Fibroblast of the aortic adventitia (primary cell): ENCODE measurements around the gene ACOXL. TPM values are rescaled to one million over a fixed set of nuclear protein-coding genes. Genes with fewer than 3 reads are reported as not detected.
A peak's percentile ranks its signal among the peaks of the same experiment; 100 is the strongest.

ENCODE experiments used
- DNase-seq: peaks from one replicate; pipeline ENCODE4 v3.0.0-alpha.2; 2010; ENCODE audit warnings: low read depth
- H3K4me3 ChIP-seq: 2 replicates; pipeline ENCODE4 v1.5.1; 2011; ENCODE audit warnings: low read depth, mild to moderate bottlenecking, control low read depth, low read length, moderate library complexity
- CTCF ChIP-seq: IDR thresholded peaks from 2 replicates; pipeline ENCODE4 v1.5.1; 2011; ENCODE audit warnings: mild to moderate bottlenecking, low read length, control low read depth, inconsistent platforms; ENCODE audit not compliant: insufficient read depth
- total RNA-seq: library from RNA; depleted of rRNA; stranded (reverse); fragments of >200 nt; gene quantifications from 2 replicates; pipeline ENCODE4 v1.2.3, GENCODE V29; 2012; ENCODE audit warnings: low replicate concordance

Gene ACOXL
- total RNA-seq, 1 donor, result not detected

- H3K4me3 ChIP-seq, result no peak overlapping the region
- TF ChIP-seq CTCF, result no peak
- DNase-seq, result no peak
Measured at GRCh38 chr2:111030945-111031344, 298.6 kb downstream of the ACOXL start.

- H3K4me3 ChIP-seq, result no peak overlapping the region
- DNase-seq, result no peak
- TF ChIP-seq CTCF, result no peak
Measured at GRCh38 chr2:111031546-111032478, 299.4 kb downstream of the ACOXL start.

- DNase-seq, result peak; percentile 2
- no peak overlapping the region for H3K4me3 ChIP-seq
- no peak for TF ChIP-seq CTCF
Measured at GRCh38 chr2:111032721-111033429, 300.5 kb downstream of the ACOXL start.

- no peak for DNase-seq
- TF ChIP-seq CTCF, result no peak
- H3K4me3 ChIP-seq, result no peak overlapping the region
Measured at GRCh38 chr2:111034146-111034545, 301.8 kb downstream of the ACOXL start.

- no peak for TF ChIP-seq CTCF
- no peak for DNase-seq
- no peak overlapping the region for H3K4me3 ChIP-seq
Measured at GRCh38 chr2:111034606-111035005, 302.2 kb downstream of the ACOXL start.

- no peak for DNase-seq
- H3K4me3 ChIP-seq, result no peak overlapping the region
- TF ChIP-seq CTCF, result no peak
Measured at GRCh38 chr2:111035830-111036441, 303.6 kb downstream of the ACOXL start.
